OCI-LY1 (cell line): ENCODE results near the gene NMRK2.
"Not testable (repeated sequence)": the region's sequence is repeated elsewhere in the genome, so short reads cannot be mapped to it uniquely, and the experiment has no call there.

Source experiments
- H2AFZ ChIP-seq: fragments of 200-600 bp; sonication (generic), shearing (Covaris generic); 2 replicates; pipeline ENCODE4 v1.6.0; 2014; ENCODE audit warnings: antibody characterized with exemption, mild to moderate bottlenecking, low read length
- H3F3A ChIP-seq: fragments of 200-600 bp; sonication (generic), shearing (Covaris generic); 2 replicates; pipeline ENCODE4 v1.6.0; 2014; ENCODE audit warnings: mild to moderate bottlenecking, antibody characterized with exemption, low read length, moderate library complexity; ENCODE audit not compliant: insufficient read depth
- H3K27ac ChIP-seq: fragments of 200-600 bp; sonication (generic); 2 replicates; pipeline ENCODE4 v1.5.1; 2014; ENCODE audit warnings: low read length, mixed run types, mild to moderate bottlenecking, low read depth; ENCODE audit not compliant: poor library complexity, severe bottlenecking
- H3K27me3 ChIP-seq: fragments of 200-600 bp; sonication (generic); 2 replicates; pipeline ENCODE4 v1.6.0; 2014; ENCODE audit warnings: antibody characterized with exemption, mild to moderate bottlenecking, low read length, moderate library complexity; ENCODE audit not compliant: insufficient read depth
- H3K36me3 ChIP-seq: fragments of 200-600 bp; sonication (generic); 2 replicates; pipeline ENCODE4 v1.6.1; 2014; ENCODE audit warnings: mild to moderate bottlenecking, antibody characterized with exemption, low read length, moderate library complexity, mixed read lengths; ENCODE audit not compliant: insufficient read depth
- H3K4me1 ChIP-seq: fragments of 200-600 bp; sonication (generic); 2 replicates; pipeline ENCODE4 v1.5.1; 2014; ENCODE audit warnings: mild to moderate bottlenecking, low read length, moderate library complexity; ENCODE audit not compliant: insufficient read depth, severe bottlenecking
- H3K4me2 ChIP-seq: fragments of 200-600 bp; sonication (generic), shearing (Covaris generic); 2 replicates; pipeline ENCODE4 v1.6.1; 2014; ENCODE audit warnings: low read length
- H3K4me3 ChIP-seq: fragments of 200-600 bp; sonication (generic); 2 replicates; pipeline ENCODE4 v1.5.1; 2014; ENCODE audit warnings: low read length, low read depth, mild to moderate bottlenecking, mixed read lengths; ENCODE audit not compliant: poor library complexity, severe bottlenecking
- H3K79me2 ChIP-seq: fragments of 200-600 bp; shearing (Covaris generic); 2 replicates; pipeline ENCODE4 v1.6.1; 2016; ENCODE audit warnings: mixed run types, low read length, mixed read lengths; ENCODE audit not compliant: insufficient read depth
- H3K9ac ChIP-seq: fragments of 200-600 bp; sonication (generic), shearing (Covaris generic); 2 replicates; pipeline ENCODE4 v1.6.1; 2014; ENCODE audit warnings: mild to moderate bottlenecking, low read length, mixed read lengths
- H3K9me2 ChIP-seq: fragments of 200-600 bp; sonication (generic), shearing (Covaris generic); 2 replicates; pipeline ENCODE4 v1.6.1; 2014; ENCODE audit warnings: low read depth, mild to moderate bottlenecking, low read length, mixed read lengths
- H3K9me3 ChIP-seq: fragments of 200-600 bp; shearing (Covaris generic); 2 replicates; pipeline ENCODE4 v1.6.1; 2014; ENCODE audit warnings: low read length, mixed read lengths
- H4K20me1 ChIP-seq: fragments of 200-600 bp; sonication (generic), shearing (Covaris generic); 2 replicates; pipeline ENCODE4 v1.6.0; 2016; ENCODE audit warnings: mild to moderate bottlenecking, low read length; ENCODE audit not compliant: insufficient read depth
- EZH2 ChIP-seq: fragments of 200-600 bp; sonication (generic), shearing (Covaris generic); IDR thresholded peaks from 2 replicates; pipeline ENCODE4 v1.8.0; 2017; ENCODE audit warnings: borderline replicate concordance, mixed run types, mild to moderate bottlenecking, antibody characterized with exemption, low read length, moderate library complexity, mixed read lengths
- TF ChIP-seq, protein P1 (sequence below): fragments of 200-600 bp; sonication (generic), shearing (Covaris generic); IDR thresholded peaks from 2 replicates; pipeline ENCODE4 v1.5.1; 2017; ENCODE audit warnings: mild to moderate bottlenecking, antibody characterized with exemption, low read length, moderate library complexity, mixed read lengths

The NMRK2 gene

DNA sequence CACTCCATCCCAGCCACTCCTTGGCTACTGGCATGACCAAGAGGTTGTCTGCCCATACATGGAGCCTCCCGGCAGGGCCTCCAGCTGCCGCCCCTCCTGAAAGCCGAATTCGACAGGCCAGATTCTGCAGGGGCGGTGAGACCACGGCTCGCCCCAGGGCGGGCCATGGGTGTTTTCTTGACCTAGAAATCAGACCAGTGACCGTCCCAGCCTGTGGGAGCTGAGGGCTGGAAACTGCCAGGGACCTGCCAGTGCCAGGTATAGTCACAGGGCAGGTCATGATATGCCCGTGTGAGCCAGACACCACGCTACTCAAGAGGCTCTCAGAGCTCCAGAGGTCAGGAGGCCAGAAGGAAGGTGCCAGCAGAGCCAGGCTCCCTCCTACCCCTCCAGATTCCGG lies 21.2 kb downstream of the NMRK2 start:
- H3K9me2 ChIP-seq = no peaks in the 10 kb centered on the region
- peaks cover 13% of the 10 kb centered on the region; the same call in 1 of the 2 replicates for H3K36me3 ChIP-seq
- H3K27ac ChIP-seq = no peak overlapping the region
- H3K9ac ChIP-seq = no peak overlapping the region
- TF ChIP-seq, protein P1, sequence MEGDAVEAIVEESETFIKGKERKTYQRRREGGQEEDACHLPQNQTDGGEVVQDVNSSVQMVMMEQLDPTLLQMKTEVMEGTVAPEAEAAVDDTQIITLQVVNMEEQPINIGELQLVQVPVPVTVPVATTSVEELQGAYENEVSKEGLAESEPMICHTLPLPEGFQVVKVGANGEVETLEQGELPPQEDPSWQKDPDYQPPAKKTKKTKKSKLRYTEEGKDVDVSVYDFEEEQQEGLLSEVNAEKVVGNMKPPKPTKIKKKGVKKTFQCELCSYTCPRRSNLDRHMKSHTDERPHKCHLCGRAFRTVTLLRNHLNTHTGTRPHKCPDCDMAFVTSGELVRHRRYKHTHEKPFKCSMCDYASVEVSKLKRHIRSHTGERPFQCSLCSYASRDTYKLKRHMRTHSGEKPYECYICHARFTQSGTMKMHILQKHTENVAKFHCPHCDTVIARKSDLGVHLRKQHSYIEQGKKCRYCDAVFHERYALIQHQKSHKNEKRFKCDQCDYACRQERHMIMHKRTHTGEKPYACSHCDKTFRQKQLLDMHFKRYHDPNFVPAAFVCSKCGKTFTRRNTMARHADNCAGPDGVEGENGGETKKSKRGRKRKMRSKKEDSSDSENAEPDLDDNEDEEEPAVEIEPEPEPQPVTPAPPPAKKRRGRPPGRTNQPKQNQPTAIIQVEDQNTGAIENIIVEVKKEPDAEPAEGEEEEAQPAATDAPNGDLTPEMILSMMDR = no peak
- no peak for TF ChIP-seq EZH2
- no peaks in the 10 kb centered on the region; the same call in 1 of the 2 replicates for H3K27me3 ChIP-seq
- no peaks in the 10 kb centered on the region for H4K20me1 ChIP-seq
- no peaks in the 10 kb centered on the region for H3K4me1 ChIP-seq
- no peaks in the 10 kb centered on the region for H3K9me3 ChIP-seq
- no peak overlapping the region for H3K4me2 ChIP-seq
- H2AFZ ChIP-seq = no peak overlapping the region
- H3K4me3 ChIP-seq = no peak overlapping the region
- H3K79me2 ChIP-seq = no peaks in the 10 kb centered on the region
- no peaks in the 10 kb centered on the region for H3F3A ChIP-seq

DNA sequence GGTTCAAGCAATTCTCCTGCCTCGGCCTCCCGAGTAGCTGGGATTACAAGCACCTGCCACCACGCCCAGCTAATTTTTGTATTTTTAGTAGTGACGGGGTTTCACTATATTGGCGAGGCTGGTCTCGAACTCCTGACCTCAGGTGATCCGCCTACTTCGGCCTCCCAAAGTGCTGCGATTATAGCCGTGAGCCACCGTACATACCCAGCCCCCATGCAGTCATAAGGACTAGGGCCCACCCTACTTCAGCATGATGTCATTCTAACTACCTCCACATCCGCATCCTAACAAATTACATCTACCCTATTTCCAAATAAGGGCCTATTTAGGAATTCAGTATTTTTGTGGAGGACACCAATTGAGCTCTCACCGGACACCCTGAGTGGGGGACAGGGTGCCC lies 22.4 kb downstream of the NMRK2 start:
- not testable (repeated sequence) for H3K27me3 ChIP-seq

DNA sequence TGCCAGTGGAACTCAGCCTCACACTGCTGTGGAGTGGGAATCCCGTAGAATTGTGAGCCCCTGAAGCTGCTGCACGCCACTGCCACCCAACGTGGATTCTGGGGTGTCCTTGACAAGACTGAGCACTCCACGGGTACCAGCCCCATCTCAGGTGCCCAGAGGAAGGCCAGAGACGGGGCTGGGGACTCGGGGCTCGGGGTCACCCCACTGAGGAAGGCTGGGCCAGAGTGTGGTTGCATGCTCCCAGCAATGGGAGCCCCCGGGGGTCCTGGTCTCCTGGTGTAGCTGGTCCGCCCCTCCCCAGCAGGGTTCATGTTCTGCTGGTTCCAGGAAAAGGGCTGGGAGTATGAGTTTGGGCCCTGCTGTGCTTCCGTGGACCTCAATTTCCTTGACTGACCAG lies 22.8 kb downstream of the NMRK2 start:
- Histone ChIP-seq H3K36me3 (peaks cover 24% of the 10 kb centered on the region), H3K4me3 (no peak overlapping the region), H3K4me1 (no peaks in the 10 kb centered on the region), H3F3A (no peaks in the 10 kb centered on the region), H3K27ac (no peak overlapping the region), H3K79me2 (no peaks in the 10 kb centered on the region), H2AFZ (no peak overlapping the region), H4K20me1 (no peaks in the 10 kb centered on the region), H3K9me2 (no peaks in the 10 kb centered on the region), H3K4me2 (no peak overlapping the region), H3K27me3 (no peaks in the 10 kb centered on the region), H3K9me3 (no peaks in the 10 kb centered on the region), H3K9ac (no peak overlapping the region)
- TF ChIP-seq EZH2 = no peak
- TF ChIP-seq, protein P1 = no peak

More for the DNA sequence above, 22.4 kb downstream of the NMRK2 start:
- not testable (repeated sequence) for H3K4me3 ChIP-seq, H3K4me2 ChIP-seq, H3K9ac ChIP-seq, H3K27ac ChIP-seq, H4K20me1 ChIP-seq, H3K79me2 ChIP-seq, H3F3A ChIP-seq, H3K9me3 ChIP-seq, H3K9me2 ChIP-seq, H3K4me1 ChIP-seq, H2AFZ ChIP-seq
- H3K36me3 ChIP-seq = peaks cover 22% of the 10 kb centered on the region
